GDM1 (cell line): ENCODE data around the gene ZEB2.

Experiments
- DNase-seq: peaks from one replicate; lab custom pipeline; 2025; lab: John Stamatoyannopoulos, UW

The ZEB2 gene

GRCh38 chr2:144528108-144528507 is 8.2 kb upstream of the ZEB2 start:
- no peak for DNase-seq

- no peak for DNase-seq
Measured at GRCh38 chr2:144526831-144527230, 6.9 kb upstream of the ZEB2 start.

- no peak for DNase-seq
Measured at GRCh38 chr2:144524118-144525009, 4.4 kb upstream of the ZEB2 start.

DNA sequence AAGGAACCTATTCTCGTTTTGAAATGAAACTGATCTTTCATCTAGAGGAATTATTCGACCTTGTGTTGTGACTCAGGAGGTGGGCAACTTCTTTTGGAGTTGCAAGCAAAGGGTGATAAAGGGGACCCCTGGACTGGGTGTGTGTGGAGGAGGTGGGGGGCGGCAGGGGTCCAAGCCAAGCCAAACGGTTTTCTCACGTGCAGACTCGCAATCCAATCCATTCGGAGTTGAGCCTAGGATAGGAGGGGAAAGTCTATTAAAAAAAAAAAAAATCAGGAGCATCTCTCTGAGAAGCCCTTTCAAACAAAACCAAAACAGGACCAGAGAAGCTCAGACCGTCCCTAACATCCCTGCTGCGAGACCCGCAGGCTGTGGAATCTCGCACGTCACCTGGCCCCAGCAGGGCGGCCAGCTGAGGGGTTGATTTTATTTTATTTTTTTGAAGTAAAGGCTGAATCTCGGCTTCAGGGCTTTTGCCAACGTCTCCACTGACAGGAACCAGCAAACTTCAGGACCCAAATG is 3.7 kb upstream of the ZEB2 start:
- no peak for DNase-seq

- DNase-seq, result no peak
Measured at GRCh38 chr2:144522897-144523595, 3.1 kb upstream of the ZEB2 start.

GRCh38 chr2:144522176-144522896 is 2.4 kb upstream of the ZEB2 start:
- DNase-seq, result no peak

DNA sequence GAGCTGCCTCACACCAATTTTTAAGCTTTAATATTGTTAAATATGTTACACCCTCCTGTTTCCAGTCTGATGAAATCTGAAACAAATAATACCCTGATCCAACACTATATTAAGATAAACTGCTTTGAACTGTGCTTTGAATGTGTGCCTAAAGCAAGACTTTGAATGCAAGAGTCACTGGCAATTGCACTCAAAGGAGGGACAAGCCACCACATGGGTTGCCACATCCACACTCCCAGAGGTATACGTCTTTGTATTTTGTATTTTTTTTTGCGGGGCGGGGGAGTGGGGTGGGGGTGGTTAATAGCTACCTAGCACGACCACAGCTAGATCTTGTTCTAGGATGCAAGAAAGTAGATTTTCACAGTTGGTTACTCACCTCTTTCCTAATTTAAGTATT is 1.8 kb upstream of the ZEB2 start:
- DNase-seq, result no peak

DNA sequence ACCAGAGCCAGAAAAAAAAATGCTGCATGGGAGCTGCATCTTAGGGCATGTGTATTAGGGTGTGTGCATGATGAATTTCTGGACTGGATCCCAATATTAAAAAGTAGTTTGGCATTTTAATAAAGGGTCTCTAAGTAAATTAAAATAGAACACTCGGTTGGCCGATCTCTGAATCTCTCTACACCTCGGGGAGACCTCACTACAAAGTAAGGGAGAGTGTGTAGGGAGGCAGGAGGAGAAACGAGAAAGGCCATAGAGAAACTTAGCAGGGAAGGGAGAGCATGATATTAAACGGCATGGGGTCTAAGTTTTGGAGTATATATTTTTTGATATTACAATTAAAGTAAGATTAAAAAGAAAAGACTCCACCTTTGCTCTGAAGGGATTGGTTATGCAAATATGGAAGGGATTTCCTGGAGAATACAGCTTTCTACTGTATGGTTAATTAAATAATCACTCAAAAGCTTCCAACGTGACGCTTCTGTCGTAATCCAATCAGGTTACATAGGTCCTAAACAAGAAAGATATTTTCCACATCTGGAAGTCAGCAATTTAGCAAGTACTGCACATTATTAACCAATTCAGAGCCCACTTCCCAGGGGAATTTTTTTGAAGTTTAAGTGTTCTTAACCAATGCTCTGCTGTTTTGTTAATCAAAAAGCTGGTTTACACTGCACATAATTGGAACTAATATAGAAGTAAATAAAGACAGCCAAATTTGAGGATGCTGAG is 1.0 kb upstream of the ZEB2 start:
- DNase-seq, result no peak

- no peak for DNase-seq
Measured at GRCh38 chr2:144519597-144519933, 354 bp downstream of the ZEB2 start.

DNA sequence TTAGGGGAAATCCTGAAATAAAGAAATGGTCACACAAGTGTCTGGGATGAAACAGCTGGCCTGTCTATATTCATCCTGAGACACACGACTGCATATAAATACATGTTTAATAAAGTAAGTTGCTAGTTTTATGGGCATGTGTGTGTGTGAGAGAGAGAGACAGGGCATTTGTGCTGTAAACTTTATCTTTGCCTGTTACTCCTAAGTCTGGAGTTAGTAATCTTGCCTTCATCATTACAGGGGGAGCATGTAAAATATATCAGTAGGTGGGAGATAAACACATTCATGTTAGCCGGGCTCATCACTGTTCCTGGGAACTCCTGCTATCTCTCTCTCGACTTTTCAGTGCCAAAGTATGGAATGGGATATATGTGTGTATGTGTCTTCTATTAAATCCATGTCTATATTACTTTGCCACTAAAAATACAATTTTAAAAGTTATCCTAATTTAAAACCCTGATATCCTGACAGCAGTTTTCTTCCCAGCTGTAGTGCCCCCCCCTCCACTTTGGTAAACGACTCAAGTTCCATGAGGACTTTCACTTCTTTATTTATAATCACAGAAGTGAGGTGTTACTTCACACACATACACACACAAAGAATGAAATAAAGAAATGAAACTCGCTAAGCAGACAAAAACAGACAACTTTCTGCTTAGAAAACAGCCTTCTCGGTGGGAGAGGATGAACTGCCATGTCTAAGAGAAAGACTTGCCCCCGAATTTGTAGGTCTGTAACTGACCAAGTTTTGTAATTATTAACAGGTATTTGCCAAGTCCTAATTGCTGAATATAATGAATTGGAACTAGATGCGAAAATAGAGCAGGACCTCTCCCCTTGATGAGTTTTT is 947 bp downstream of the ZEB2 start:
- DNase-seq, result no peak

DNA sequence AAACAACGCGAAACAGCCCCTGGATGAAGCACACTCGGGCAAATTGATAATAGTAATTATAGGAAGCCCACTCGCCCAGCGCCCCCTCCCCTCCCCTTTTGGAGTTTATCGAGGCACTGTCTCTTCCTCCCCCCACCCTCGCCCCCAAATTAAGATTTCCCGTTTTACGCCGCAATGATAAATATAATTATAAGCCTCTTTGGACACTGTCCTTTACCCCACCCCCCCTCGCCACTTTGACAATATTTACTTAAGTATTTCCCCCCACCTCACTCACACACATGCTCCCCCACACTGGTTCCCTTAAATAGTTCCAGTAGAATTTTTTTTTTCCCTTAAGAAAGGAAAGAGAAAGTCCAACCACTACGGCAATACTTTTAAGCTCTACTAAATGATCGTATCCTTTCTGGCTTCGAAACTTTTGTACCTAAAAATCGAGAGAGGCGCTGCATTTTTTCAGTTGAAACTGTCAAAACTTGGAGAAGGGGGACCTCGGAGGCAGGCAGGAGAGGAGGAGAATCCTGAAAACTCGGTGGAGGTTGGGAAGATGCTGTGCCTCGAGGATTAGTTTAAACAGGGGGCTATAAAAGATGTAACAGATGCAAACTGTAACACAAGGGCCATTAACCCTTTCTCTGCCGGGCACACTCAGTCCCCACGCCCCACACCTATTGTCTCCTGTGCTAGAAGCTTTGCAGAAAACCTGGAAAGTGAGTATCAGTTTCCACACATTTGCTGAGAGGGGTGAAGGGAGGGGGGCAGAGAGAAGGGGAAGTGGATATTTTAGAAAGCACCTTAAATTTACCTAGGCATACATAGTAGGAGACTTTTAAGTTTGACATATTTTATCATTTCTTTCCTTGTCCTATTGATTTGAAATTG is 1.8 kb downstream of the ZEB2 start:
- DNase-seq, result no peak

GRCh38 chr2:144516981-144517865 is 2.7 kb downstream of the ZEB2 start:
- no peak for DNase-seq

DNA sequence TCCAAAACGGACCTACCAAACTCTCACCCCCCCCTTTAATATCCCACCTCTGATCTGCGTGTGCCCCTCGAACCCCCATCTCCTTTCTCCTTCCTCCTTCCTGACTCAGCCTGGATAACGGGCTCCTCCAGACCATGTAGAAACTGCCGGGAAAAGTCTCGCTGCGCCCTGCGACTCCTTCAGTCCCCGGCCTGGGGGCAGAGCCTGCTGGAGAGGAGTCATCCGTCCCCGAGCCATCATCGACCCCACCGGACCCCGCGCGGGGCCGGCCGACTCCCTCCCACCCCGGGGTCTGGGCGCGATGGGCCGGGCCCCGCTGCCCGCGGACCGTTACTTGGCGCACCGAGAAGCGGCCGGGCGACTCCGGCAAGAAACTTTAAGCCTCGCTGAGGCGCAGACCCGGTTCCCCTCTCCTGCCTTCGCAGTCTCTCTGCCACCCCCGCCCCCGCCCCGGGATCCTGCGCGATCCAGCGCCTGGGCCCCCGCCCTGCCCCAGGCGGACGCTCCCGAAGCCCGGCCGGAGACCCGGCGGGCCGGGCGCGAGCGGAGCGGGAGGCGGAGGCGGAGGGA is 3.4 kb downstream of the ZEB2 start:
- no peak for DNase-seq

GRCh38 chr2:144515696-144516410 is 4.1 kb downstream of the ZEB2 start:
- no peak for DNase-seq

DNA sequence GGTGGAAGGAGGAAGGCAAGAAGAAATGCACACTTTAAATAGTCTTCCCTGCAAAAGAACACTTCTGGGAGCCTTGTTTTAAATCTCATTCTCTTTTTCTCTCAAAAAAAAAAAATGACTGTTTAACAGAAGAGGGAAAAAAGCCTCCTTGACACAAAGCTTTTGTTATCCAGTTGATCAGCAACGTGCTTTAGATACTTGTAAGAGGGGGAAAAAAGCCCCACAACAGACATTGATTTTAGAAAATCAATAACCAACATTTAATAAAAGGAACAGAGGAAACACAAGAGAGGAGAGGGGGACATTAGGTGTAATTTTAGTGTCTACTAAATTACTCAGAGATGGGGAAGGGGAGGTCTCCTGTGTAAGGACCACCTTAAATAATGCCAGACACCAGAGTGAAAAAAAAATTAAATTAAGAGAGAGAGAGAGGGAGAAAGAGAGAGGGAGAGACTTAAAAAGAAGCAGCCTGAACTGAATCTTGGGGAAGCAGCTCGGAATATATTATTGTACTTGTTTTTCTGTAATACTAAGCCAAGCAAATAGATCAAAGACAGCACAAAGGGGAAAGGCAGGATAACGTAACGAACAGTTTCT is 4.7 kb downstream of the ZEB2 start:
- DNase-seq, result no peak

DNA sequence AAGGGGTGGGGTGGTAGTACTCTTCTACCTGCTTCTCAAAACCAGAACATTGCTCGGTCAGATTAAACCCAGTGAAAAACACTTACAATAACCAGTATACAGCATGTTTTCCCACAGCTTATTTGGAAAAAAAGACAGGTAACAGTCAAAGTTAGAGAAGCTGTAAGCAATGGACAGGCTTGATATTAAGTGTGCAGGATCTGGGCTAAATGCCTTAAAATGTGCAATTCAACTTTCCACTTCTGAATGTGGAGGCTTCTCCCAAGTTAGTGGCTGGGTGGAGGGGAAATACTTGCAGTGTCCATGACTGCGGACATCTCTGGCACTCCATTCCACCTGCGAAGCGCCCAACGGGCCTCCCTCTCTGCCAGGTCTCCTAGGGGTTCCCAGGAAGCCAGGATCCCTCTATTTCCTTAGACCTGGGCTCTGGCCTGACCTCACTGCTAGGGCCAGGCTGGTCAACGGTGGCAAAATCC is 5.3 kb downstream of the ZEB2 start:
- no peak for DNase-seq

- DNase-seq, result no peak
Measured at GRCh38 chr2:144513388-144514101, 6.4 kb downstream of the ZEB2 start.
